HG02798 (cell line): ENCODE results near the gene NSL1.
A peak's percentile ranks its signal among the peaks of the same experiment; 100 is the strongest.
"Not testable (repeated sequence)": the region's sequence is repeated elsewhere in the genome, so short reads cannot be mapped to it uniquely, and the experiment has no call there.

Source experiments
- ATAC-seq: cut with Tn5 transposase; IDR thresholded peaks from one replicate; pipeline ENCODE4 v1.9.1; 2021; ENCODE audit warnings: mild to moderate bottlenecking; ENCODE audit not compliant: unreplicated experiment, poor library complexity

NSL1 gene

DNA sequence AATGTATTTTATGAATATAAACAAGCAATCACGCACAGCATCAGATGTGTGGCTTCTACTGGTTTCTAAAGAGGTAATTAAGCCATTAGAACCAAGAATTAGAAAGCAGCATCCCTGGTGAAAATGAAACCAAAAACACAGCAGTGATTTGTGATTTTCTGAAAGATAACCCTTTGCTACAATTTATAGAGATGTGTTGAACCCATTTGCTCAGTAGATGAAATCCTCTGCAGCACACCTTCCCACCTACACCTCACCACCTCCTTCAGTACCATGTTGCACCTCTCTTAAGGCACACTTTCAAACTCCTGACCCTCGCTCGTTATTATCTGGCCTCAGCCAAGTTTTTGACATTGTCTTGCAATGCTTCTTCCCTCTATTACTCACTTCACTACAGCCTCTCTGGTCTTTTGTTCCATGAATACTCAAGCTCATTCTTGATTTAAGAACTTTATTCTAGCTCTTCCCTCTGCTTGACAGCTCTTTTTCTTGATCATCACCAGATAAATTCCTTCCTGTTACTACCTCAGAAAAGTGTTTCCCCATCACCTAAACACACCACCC lies 38.6 kb downstream of the NSL1 start:
- peak; percentile 32 for ATAC-seq

GRCh38 chr1:212752252-212752933 lies 39.2 kb downstream of the NSL1 start:
- peak; percentile 40 for ATAC-seq

DNA sequence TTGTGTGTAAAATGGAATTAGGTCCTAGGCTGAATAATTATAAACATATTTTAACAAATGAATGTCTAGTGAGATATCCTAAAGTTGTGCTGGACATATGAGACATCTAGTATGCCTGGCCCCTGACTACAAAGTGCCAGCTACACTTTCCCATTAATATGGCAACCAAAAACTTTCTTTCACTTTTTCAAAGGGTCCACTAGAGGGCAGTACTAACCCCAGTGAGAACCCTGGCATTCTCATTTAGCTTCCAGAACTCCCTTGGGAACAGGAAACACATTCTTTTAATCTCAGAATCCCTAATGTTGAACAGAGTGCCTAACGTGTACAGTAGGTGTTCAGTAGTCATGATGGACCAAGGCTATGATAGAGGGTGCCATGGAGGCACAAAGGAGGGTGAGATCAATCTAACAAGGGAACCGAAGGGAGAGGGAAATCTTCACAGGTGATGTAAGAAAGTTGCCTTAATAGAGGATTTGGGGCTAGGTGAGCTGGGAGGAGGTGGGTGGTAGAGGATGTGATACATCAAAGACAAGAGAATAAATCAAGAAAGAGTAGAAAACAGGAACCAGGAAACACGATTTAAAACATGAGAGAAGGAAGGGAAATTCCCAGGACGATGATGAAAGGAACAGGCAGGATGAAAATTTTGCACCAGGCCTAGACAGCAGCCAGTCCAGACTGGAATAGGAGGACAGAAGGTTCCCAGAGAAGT lies 41.6 kb downstream of the NSL1 start:
- no peak for ATAC-seq

GRCh38 chr1:212746546-212746945 lies 45.0 kb downstream of the NSL1 start:
- ATAC-seq, result no peak

- no peak for ATAC-seq
These were observed 46.3 kb downstream of the NSL1 start for GRCh38 chr1:212745303-212745702.

GRCh38 chr1:212743901-212744475 lies 47.6 kb downstream of the NSL1 start:
- ATAC-seq, result no peak

- ATAC-seq, result no peak
These were observed 53.2 kb downstream of the NSL1 start for GRCh38 chr1:212738330-212738729.

GRCh38 chr1:212737559-212737958 lies 54.0 kb downstream of the NSL1 start:
- no peak for ATAC-seq

- no peak for ATAC-seq
These were observed 58.5 kb downstream of the NSL1 start for GRCh38 chr1:212733109-212733508.

GRCh38 chr1:212731630-212732029 lies 59.9 kb downstream of the NSL1 start:
- ATAC-seq, result no peak

DNA sequence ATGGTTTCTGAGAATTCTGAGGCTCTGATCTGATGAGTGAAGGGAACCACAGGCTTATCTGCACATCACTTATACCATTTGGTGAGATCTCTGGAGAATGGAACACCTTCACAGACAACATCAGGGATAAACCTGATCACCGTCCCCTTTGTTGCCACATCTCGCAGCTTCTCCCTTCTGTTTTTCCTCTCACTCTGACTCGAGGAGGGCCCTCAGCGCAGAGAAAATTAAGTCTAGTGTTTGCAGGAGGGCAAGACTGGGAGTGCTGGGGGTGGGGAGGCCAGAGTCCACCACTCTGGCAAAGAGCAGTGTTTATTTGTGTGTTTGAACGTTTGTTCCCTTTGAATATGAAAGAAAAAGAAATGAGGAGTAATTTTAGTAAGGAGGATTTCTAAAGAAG lies 63.0 kb downstream of the NSL1 start:
- no peak for ATAC-seq

DNA sequence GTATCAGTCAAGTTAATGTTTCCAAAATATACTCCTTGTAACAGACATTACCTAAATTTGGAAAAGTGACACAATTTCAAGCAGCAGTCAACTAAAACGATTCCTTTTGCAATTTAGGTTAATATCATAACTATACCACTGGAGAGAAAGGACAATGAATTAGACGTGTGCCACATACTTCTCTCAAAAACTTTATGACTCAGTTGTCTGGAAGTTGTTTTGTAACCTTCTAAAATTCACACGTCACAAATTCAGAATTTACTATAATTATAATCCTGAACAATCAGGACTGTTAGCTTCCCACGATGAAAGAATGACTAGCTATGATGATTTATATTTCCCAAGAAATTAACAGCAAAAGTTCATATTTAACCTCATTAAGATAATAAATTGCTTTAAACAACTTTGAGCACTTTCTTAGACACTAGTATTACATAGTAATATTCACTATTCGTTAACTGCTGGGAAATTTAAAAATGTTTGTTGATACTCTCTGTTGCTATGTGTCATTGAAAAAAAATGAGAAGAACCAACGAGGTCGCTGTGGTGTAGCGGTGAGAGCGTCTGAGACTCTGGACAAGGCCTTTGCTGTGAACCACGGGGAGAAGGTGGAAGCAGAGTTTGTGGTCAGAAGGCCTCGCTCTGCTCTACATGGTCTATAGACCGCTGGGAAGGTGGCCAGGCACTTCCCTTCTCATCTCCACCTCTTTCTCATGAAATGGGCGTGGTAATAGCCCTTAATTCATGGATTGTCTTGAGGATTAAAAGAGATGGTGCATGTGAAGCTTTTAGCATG lies 64.0 kb downstream of the NSL1 start:
- no peak for ATAC-seq

DNA sequence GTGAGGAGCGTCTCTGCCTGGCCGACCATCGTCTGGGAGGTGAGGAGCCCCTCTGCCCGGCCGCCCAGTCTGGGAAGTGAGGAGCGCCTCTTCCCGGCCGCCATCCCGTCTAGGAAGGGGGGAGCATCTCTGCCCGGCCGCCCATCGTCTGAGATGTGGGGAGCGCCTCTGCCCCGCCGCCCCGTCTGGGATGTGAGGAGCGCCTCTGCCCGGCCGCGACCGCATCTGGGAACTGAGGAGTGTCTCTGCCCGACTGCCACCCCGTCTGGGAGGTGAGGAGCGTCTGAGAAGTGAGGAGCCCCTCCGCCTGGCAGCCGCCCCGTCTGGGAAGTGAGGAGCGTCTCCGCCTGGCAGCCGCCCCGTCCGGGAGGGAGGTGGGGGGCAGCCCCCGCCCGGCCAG lies 66.9 kb downstream of the NSL1 start:
- ATAC-seq, result not testable (repeated sequence)

- no peak for ATAC-seq
These were observed 69.2 kb downstream of the NSL1 start for GRCh38 chr1:212722270-212722957.

- no peak for ATAC-seq
These were observed 70.0 kb downstream of the NSL1 start for GRCh38 chr1:212721388-212722247.

GRCh38 chr1:212719633-212720032 lies 71.9 kb downstream of the NSL1 start:
- ATAC-seq, result no peak

- no peak for ATAC-seq
These were observed 73.1 kb downstream of the NSL1 start for GRCh38 chr1:212718499-212718898.

DNA sequence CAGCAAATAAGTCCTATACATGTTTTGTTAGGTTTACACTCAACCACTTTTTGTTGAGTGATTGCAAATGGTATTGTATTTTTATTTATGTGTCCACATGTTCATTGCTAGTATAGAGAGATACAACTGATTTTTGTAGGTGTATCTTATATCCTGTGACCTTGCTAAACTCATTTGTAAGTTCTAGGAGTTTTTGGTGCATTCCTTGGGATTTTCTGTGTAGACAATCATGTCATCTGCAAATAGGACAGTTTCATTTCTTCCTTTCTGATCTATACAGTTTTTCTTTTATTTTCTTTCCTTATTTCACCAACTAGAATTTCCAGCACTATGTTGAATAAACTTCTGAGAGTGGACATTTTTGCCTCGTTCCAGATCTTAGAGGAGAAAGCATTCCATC lies 75.4 kb downstream of the NSL1 start:
- ATAC-seq, result no peak

DNA sequence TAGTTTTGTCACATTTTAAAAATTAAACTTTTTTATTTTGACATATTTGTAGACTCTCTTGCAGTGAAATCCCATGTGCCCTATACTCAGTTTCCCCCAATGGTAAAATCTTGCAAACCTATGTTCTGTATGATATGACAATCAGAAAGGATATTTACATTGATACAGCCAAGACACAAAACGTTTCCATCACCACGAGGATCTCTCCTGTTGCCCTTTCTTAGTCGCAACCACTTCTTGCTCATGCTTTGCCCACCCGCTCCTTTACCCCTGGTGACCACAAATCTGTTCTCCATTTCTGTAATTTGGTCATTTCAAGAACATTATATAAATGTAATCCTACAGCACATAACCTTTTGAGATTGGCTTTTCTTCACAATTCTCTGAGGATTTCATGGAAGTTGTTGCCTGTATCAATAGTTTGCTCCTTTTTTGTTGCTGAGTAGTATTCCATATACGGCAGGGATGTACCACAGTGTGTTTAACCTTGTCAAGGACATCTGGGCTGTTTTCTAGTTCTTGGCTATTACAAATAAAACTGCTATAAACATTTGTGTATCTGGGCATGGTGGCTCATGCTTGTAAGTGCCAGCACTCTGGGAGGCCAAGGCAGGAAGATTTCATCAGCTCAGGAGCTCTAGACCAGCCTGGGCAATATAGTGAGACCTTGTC lies 78.0 kb downstream of the NSL1 start:
- no peak for ATAC-seq
